ENCODE results near the gene GTSF1L. TPM values are rescaled to one million over a fixed set of nuclear protein-coding genes. Genes with fewer than 3 reads are reported as not detected.

GTSF1L gene
- total RNA-seq, 1 donor from 2014 or later: 1.3 TPM

DNA sequence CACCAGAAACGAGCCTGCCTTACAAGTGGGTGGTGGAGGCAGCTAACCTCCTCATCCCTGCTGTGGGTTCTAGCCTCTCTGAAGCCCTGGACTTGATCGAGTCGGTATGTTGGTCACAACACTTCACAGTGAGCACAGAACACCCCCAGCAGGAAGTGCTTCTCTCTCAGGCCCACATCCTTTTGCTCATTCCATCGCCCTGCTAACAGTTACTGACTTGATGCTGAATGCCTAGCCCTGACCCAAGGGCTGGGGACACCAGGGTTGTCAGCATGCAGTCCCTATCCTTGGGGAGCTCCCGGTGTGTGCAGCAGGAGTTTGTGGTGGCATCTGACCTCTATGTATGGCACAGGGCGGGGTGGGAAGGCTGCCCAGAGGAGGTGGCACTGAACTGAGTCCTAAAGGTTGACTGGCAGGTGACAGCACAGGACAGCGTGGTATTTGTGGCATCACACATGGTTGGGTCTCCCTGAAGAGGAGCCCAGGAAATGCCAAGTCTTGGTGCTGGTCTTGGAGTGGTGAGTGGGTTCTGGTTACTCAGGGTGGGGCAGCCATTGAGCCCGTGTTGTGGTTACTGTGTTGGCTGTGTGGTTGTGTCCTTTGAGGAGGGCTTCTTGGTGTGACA is 26.7 kb downstream of the GTSF1L start:
- Mint-ChIP-seq H3K36me3 (ENCODE audit: low read depth) (peaks cover 81% of the 10 kb centered on the region), H3K27ac (no peak overlapping the region), H3K4me1 (no peaks in the 10 kb centered on the region), H3K9me3 (no peaks in the 10 kb centered on the region), H3K27me3 (no peaks in the 10 kb centered on the region), H3K4me3 (no peak overlapping the region)
- ATAC-seq (ENCODE audit: low read depth): no peak
- POLR2A ChIA-PET: no interaction called here
- TF ChIP-seq, protein P1, sequence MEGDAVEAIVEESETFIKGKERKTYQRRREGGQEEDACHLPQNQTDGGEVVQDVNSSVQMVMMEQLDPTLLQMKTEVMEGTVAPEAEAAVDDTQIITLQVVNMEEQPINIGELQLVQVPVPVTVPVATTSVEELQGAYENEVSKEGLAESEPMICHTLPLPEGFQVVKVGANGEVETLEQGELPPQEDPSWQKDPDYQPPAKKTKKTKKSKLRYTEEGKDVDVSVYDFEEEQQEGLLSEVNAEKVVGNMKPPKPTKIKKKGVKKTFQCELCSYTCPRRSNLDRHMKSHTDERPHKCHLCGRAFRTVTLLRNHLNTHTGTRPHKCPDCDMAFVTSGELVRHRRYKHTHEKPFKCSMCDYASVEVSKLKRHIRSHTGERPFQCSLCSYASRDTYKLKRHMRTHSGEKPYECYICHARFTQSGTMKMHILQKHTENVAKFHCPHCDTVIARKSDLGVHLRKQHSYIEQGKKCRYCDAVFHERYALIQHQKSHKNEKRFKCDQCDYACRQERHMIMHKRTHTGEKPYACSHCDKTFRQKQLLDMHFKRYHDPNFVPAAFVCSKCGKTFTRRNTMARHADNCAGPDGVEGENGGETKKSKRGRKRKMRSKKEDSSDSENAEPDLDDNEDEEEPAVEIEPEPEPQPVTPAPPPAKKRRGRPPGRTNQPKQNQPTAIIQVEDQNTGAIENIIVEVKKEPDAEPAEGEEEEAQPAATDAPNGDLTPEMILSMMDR (IDR thresholded peaks at IDR 0.05): no peak
- CTCF ChIA-PET: no interaction called here
- no peak for DNase-seq
- intact Hi-C loops (cut with micrococcal nuclease): no loop called here

DNA sequence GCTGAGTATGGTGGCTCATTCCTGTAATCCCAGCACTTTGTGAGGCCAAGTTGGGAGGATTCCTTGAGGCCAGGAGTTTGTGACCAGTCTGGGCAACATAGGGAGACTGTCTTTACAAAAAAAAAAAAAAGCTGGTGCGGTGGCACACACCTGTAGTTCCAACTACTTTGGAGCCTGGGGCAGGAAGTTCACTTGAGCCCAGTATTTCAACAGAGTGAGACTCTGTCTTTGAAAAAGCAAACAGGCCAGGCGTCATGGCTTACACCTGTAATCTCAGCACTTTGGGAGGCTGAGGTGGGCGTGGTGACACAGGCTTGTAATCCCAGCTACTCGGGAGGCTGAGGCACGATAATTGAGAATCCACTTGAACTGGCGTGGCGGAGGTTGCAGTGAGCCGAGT is 31.2 kb downstream of the GTSF1L start:
- peaks cover 14% of the 10 kb centered on the region for H3K4me1 Mint-ChIP-seq
- H3K4me3 Mint-ChIP-seq: no peak overlapping the region
- peaks cover 64% of the 10 kb centered on the region for H3K36me3 Mint-ChIP-seq (ENCODE audit: low read depth)
- no peak for ATAC-seq (ENCODE audit: low read depth)
- TF ChIP-seq, protein P1 (IDR thresholded peaks at IDR 0.05): no peak
- no peaks in the 10 kb centered on the region for H3K27me3 Mint-ChIP-seq
- intact Hi-C loops (cut with micrococcal nuclease): no loop called here
- DNase-seq: no peak
- ChIA-PET POLR2A (interaction anchor here (0.9 kb wide), 1 partner anchor 38 kb away, joined by 3 read pairs; no protein-coding TSS in a partner anchor), CTCF (no interaction called here)
- no peak overlapping the region for H3K27ac Mint-ChIP-seq
- H3K9me3 Mint-ChIP-seq: no peaks in the 10 kb centered on the region

DNA sequence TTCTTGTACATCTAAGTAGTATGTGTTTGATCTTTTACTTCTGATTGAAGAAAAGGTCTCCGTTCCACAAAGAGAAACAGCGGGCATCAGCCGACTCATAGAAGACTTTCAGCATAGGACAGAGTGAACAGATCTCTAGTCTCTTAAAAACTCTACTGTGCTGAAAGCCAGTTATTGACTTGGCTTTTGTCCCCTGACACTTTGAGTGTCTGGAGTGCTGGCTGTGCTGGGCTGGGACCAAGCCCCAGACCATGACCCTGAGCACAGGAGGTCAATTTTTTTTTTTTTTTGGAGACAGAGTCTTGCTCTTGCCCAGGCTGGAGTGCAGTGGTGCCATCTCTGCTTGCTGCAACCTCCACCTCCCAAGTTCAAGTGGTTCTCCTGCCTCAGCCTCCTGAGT is 32.0 kb downstream of the GTSF1L start:
- Mint-ChIP-seq H3K36me3 (ENCODE audit: low read depth) (peaks cover 63% of the 10 kb centered on the region), H3K27me3 (no peaks in the 10 kb centered on the region), H3K27ac (no peak overlapping the region), H3K9me3 (no peaks in the 10 kb centered on the region), H3K4me1 (peaks cover 14% of the 10 kb centered on the region), H3K4me3 (no peak overlapping the region)
- intact Hi-C loops (cut with micrococcal nuclease): no loop called here
- ATAC-seq (ENCODE audit: low read depth) (no peak), DNase-seq (no peak)
- TF ChIP-seq, protein P1 (IDR thresholded peaks at IDR 0.05): no peak
- ChIA-PET CTCF (interaction anchor here (3.8 kb wide), 1 partner anchor 156 kb away, joined by 97 read pairs; no protein-coding TSS in a partner anchor), POLR2A (no interaction called here)

DNA sequence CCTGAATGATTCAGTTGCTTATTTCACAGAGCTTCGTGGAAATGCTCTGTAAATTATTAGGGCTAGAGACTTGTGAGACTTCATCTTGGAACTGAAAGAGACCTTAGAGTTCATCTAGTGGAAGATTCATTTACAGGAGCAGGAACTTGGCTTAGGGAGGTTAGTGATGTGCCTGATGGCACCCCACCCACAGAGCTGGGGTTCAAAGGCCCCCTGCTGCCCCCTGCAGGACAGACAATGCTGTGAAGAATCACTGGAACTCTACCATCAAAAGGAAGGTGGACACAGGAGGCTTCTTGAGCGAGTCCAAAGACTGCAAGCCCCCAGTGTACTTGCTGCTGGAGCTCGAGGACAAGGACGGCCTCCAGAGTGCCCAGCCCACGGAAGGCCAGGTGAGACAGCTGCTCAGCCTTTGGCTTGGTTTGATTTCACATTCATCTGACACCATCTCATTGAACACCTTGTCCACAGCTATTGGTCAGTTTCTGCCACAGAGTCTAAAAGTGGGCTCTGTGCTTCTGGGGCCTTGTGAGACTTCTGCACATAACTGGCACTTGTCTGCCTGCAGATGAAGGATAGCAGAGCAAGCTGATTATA is 34.8 kb downstream of the GTSF1L start:
- TF ChIP-seq, protein P1 (IDR thresholded peaks at IDR 0.05): peak; percentile 38
- Mint-ChIP-seq H3K36me3 (ENCODE audit: low read depth) (peaks cover 64% of the 10 kb centered on the region), H3K4me1 (peaks cover 21% of the 10 kb centered on the region), H3K27me3 (no peaks in the 10 kb centered on the region), H3K9me3 (no peaks in the 10 kb centered on the region), H3K4me3 (no peak overlapping the region), H3K27ac (peak overlapping the region; percentile 6)
- intact Hi-C loops (cut with micrococcal nuclease): loop anchor here (1.0 kb wide), 5 partner anchors 10 to 388 kb away; partner anchors contain the start of gene IFT52
- ATAC-seq (ENCODE audit: low read depth) (peak; percentile 89), DNase-seq (peak; percentile 63)
- CTCF ChIA-PET: interaction anchor here (0.6 to 3.8 kb wide), 27 partner anchors 10 to 497 kb away, joined by 3 to 97 read pairs (median 4); partner anchors contain the start of genes IFT52 and SRSF6
- POLR2A ChIA-PET: interaction anchor here (0.6 to 2.5 kb wide), 11 partner anchors 9 to 241 kb away, joined by 3 to 17 read pairs (median 4); partner anchors contain the start of gene MYBL2

DNA sequence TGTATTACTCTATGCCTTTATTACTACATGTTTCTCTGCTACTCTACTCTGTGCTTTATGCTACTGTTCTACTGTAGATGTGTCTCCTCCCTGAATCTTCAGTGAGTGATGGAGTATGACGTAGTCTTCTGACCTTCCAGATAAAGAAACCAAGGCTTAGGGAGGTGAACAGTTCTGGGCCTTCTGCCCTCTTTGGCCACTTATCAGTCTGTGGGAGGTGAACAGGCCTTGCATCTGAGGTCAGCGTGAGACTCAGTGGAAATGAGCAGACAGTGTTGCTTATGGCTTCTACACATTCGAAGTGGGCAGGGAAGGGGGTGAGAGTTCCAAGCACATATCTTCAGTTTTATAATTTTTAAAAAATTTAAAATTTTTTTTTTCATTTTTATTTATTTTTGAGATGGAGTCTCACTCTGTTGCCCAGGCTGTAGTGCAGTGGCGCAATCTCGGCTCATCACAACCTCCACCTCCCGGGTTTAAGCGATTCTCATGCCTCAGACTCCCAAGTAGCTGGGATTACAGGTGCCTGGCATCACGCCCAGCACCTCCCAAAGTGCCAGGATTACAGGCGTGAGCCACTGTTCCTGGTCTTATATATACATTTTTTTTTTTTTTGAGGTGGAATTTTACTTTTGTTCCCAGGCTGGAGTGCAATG is 35.7 kb downstream of the GTSF1L start:
- ATAC-seq (ENCODE audit: low read depth) (no peak), DNase-seq (no peak)
- intact Hi-C loops (cut with micrococcal nuclease): no loop called here
- no peaks in the 10 kb centered on the region for H3K9me3 Mint-ChIP-seq
- CTCF ChIA-PET: interaction anchor here (0.6 to 3.8 kb wide), 22 partner anchors 10 to 249 kb away, joined by 3 to 97 read pairs (median 5); partner anchors contain the start of gene IFT52
- POLR2A ChIA-PET: interaction anchor here (0.7 to 2.5 kb wide), 8 partner anchors 9 to 240 kb away, joined by 3 to 17 read pairs (median 5); partner anchors contain the start of gene MYBL2
- no peak overlapping the region for H3K27ac Mint-ChIP-seq
- peaks cover 65% of the 10 kb centered on the region for H3K36me3 Mint-ChIP-seq (ENCODE audit: low read depth)
- H3K27me3 Mint-ChIP-seq: no peaks in the 10 kb centered on the region
- no peak overlapping the region for H3K4me3 Mint-ChIP-seq
- TF ChIP-seq, protein P1 (IDR thresholded peaks at IDR 0.05): no peak
- H3K4me1 Mint-ChIP-seq: peaks cover 23% of the 10 kb centered on the region

Measured in activated B cell treated with CpG ODN at 0.5 μM for 24 hours (primary cell).